H4 (cell line): ENCODE data around the gene SCN9A. TPM values are rescaled to one million over a fixed set of nuclear protein-coding genes. Genes with fewer than 3 reads are reported as not detected.
A peak's percentile ranks its signal among the peaks of the same experiment; 100 is the strongest.
"Not testable (repeated sequence)": the region's sequence is repeated elsewhere in the genome, so short reads cannot be mapped to it uniquely, and the experiment has no call there.

ENCODE experiments used
- DNase-seq: peaks from one replicate; pipeline ENCODE4 v3.0.0-alpha.2; 2015; ENCODE audit warnings: low spot score
- total RNA-seq: library from RNA; depleted of rRNA; stranded (reverse); fragments of >200 nt; shearing (Covaris generic); gene quantifications from 2 replicates; pipeline ENCODE4 v1.2.3, GENCODE V29; 2014

Gene SCN9A
- total RNA-seq, 1 experiment from 2014 or later, result 3.9 TPM

- DNase-seq, result no peak
Observed at GRCh38 chr2:166242309-166242708, 133.4 kb downstream of the SCN9A start.

- DNase-seq, result no peak
Observed at GRCh38 chr2:166240387-166241313, 135.1 kb downstream of the SCN9A start.

GRCh38 chr2:166239548-166239947, 136.2 kb downstream of the SCN9A start:
- peak; percentile 69 for DNase-seq

- DNase-seq, result no peak
Observed at GRCh38 chr2:166238176-166238575, 137.6 kb downstream of the SCN9A start.

GRCh38 chr2:166234112-166234846, 141.5 kb downstream of the SCN9A start:
- peak; percentile 7 for DNase-seq

GRCh38 chr2:166233244-166233643, 142.5 kb downstream of the SCN9A start:
- no peak for DNase-seq

GRCh38 chr2:166230724-166231070, 145.0 kb downstream of the SCN9A start:
- DNase-seq, result no peak

- peak; percentile 47 for DNase-seq
Observed at GRCh38 chr2:166230024-166230723, 145.6 kb downstream of the SCN9A start.

- no peak for DNase-seq
Observed at GRCh38 chr2:166229678-166230023, 146.1 kb downstream of the SCN9A start.

- no peak for DNase-seq
Observed at GRCh38 chr2:166224197-166224596, 151.5 kb downstream of the SCN9A start.

- no peak for DNase-seq
Observed at GRCh38 chr2:166223298-166223697, 152.4 kb downstream of the SCN9A start.

- DNase-seq, result no peak
Observed at GRCh38 chr2:166211079-166211478, 164.7 kb downstream of the SCN9A start.

GRCh38 chr2:166209944-166210343, 165.8 kb downstream of the SCN9A start:
- not testable (repeated sequence) for DNase-seq

GRCh38 chr2:166209367-166209766, 166.4 kb downstream of the SCN9A start:
- DNase-seq, result not testable (repeated sequence)

- DNase-seq, result not testable (repeated sequence)
Observed at GRCh38 chr2:166206153-166206552, 169.6 kb downstream of the SCN9A start.

- DNase-seq, result no peak
Observed at GRCh38 chr2:166202778-166203177, 173.0 kb downstream of the SCN9A start.

- DNase-seq, result no peak
Observed at GRCh38 chr2:166197446-166197845, 178.3 kb downstream of the SCN9A start.

- no peak for DNase-seq
Observed at GRCh38 chr2:166193407-166193806, 182.3 kb downstream of the SCN9A start.

- no peak for DNase-seq
Observed at GRCh38 chr2:166188084-166188483, 187.7 kb downstream of the SCN9A start.

- no peak for DNase-seq
Observed at GRCh38 chr2:166184789-166185188, 191.0 kb downstream of the SCN9A start.

GRCh38 chr2:166181813-166182154, 194.0 kb downstream of the SCN9A start:
- DNase-seq, result no peak
